D721Med (cell line): ENCODE data around the gene SDK1.
"Not testable (repeated sequence)": the region's sequence is repeated elsewhere in the genome, so short reads cannot be mapped to it uniquely, and the experiment has no call there.

ENCODE experiments used
- DNase-seq: peaks from one replicate; pipeline ENCODE4 v3.0.0; 2011; ENCODE audit warnings: low spot score; ENCODE audit not compliant: insufficient read length
- FAIRE-seq: peaks from 2 replicates; lab custom pipeline; 2011; peaks lifted over from hg19 to GRCh38; lab: Jason Lieb, UNC
- TF ChIP-seq, protein P1 (sequence below): IDR thresholded peaks from 2 replicates; pipeline ENCODE4 v1.5.1; 2012; ENCODE audit warnings: mild to moderate bottlenecking, control low read depth; ENCODE audit not compliant: insufficient read depth; ENCODE audit errors: missing control alignments

Gene SDK1

DNA sequence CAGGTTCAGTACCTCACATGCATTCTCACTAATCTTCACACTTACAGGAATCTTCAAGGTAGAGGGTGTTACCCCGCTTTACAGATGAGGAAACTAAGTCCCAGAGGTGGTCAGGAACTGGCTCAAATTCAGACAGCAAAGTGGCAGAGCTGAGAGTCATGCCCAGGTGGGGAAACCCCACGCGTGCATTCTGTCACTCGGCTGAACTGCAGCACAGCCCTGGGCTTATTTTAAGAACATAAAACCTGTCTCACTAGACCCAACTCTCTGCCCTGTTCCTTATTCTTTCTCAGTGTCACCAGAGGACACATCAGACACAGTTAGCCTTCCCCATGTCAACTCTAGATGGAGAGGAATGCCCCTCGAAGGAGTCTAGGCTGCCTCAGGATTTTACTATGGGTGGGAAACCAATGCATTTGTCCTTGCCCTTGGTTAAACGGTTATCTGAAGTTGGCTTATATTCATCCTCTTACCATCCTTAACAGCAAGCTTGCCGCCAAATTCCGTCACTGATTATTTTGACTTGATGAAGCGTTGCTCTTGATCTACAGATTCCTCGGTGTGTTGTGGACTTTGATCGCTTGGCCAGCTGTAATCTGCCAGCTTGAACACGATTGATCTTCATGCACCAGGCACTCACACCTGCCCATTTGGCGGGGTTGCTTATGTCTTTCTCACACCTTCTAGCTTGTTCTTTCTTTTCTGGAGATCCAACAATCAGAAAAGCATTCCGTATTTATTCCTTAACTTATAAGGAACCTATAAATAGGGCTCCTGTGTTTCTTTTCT lies 627.9 kb downstream of the SDK1 start:
- TF ChIP-seq, protein P1, sequence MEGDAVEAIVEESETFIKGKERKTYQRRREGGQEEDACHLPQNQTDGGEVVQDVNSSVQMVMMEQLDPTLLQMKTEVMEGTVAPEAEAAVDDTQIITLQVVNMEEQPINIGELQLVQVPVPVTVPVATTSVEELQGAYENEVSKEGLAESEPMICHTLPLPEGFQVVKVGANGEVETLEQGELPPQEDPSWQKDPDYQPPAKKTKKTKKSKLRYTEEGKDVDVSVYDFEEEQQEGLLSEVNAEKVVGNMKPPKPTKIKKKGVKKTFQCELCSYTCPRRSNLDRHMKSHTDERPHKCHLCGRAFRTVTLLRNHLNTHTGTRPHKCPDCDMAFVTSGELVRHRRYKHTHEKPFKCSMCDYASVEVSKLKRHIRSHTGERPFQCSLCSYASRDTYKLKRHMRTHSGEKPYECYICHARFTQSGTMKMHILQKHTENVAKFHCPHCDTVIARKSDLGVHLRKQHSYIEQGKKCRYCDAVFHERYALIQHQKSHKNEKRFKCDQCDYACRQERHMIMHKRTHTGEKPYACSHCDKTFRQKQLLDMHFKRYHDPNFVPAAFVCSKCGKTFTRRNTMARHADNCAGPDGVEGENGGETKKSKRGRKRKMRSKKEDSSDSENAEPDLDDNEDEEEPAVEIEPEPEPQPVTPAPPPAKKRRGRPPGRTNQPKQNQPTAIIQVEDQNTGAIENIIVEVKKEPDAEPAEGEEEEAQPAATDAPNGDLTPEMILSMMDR: no peak
- no peak for FAIRE-seq

DNA sequence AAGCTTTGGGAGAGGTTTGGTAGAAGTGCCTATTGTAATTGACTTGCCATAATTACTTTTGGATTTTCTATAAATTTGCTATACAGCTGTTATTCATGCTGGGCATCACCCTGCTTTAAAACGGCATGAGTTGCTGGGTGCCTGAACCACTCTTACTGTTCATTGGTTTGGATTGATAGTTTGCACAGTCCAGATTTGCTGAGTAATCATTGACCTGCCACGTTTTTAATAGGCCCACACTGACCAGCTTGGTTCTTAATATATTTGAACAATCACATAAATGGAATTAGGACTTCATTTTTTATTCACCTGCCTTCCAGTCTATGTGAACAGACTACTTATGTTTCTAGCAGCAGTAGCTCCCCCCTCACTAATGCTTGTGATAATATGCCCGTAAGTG lies 630.8 kb downstream of the SDK1 start:
- TF ChIP-seq, protein P1: no peak
- no peak for FAIRE-seq
- no peak for DNase-seq

More for the DNA sequence above, 627.9 kb downstream of the SDK1 start:
- no peak for DNase-seq

DNA sequence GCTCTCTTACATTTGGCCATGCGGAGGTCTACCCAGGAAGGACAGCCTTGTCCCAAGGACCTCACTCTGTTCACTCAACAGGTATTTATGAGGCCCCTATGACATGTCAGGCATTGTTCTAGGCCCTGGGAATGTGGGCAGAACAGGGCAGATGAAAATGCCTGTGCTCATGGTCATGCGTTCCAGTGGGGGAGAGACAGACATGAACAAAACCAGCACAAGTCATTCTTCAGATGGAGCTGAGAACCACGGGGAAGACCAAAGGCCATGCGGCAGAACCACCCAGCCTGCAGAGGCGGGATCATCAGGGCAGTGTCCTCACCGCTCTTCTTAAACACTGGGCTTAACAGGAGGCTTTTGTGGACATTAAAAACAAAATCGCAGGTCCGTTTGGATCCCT lies 636.1 kb downstream of the SDK1 start:
- DNase-seq (no peak), FAIRE-seq (no peak)
- TF ChIP-seq, protein P1: no peak

DNA sequence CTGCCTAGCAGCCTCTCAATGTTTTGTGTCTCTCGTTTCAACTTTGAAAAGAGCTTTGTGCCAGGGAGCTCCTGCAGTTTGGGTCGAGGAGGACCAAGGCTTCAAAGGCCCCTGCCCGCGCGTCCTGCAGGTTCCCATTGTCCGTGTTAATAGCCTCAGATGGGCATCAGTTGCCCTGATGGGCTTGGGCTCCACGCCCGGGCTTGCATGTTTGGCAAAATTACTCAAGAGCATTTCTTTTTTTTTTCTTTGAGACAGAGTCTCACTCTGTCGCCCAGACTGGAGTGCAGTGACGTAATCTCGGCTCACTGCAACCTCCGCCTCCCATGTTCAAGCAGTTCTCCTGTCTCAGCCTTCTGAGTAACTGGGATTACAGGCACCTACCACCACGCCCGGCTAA lies 636.6 kb downstream of the SDK1 start:
- FAIRE-seq: no peak
- TF ChIP-seq, protein P1: no peak
- no peak for DNase-seq

DNA sequence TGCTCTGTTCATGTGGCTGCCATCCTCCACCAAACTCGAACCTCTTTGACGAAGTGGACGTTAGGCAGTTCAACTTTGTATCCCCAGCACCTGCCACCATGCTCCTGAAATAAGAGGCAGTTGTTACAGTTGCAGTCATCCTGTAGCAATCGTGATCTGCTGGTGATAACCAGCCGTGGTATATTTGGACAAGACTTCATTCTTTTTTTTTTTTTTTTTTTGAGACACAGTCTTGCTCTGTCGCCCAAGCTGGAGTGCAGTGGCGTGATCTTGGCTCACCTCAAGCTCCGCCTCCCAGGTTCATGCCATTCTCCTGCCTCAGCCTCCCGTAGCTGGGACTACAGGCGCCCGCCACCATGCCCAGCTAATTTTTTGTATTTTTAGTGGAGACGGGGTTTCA lies 640.7 kb downstream of the SDK1 start:
- not testable (repeated sequence) for FAIRE-seq, DNase-seq

DNA sequence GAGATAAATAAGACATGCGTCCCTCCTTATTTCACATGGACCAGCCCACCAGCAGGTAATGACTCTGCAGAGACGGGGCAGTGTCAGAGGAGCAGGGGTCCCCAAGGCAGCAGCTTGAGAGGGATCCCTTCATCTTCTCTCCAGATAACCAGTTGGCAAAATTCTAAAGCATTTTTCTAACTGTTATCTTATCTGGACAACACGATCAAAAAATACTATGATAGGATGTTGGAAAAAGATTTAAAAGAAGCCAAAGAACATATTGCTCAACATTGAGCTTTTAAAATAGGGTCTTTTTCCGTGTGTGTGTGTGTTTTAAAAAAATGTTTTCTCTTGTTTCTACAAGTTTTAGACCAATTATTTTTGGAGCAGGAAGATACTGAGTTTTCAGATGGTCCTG lies 641.2 kb downstream of the SDK1 start:
- DNase-seq (no peak), FAIRE-seq (no peak)
- TF ChIP-seq, protein P1: no peak

DNA sequence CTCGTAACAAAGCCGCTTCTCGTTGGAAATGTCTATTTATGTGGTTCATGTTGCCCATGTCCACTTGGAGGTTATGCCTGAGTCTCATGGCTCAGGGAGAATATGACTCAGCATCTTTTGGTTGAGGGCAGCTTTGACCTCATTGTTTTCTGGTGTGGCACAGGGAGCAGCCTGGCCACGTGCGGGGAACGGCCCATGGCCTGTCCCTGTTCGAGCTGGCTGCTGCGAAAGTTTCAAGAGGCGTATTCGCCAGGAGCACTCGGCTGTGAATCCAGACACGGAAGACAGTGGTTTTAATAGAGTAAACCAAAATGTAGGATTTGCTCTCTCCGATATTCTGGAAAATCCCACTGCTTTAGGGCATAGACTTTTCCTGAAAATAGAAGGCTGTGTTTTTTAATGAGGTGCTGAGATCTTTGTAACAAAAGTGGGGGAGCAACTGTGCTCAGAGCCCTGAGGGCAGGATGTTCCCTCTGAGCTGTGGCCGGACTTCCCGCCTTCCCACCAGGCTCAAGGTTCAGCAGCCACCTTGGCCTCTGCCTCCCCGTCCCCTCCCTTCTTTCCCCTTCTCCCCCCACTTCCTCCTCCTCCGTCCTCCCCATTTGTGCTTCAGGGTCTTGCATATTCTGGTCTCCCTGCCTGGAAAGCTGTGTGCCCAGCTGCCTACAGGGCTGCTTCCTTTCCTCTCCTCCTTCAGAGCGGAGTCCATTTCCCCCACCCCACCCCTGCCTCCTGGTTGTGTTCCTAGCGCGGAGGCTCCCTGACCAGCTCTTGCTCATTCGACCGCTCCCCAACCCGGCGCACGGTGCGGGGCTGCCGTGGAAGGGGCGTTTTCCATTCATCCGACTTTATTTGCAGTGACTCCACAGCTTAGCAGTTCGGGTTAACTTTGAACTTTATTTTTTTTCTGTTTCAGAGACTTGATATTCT lies 642.0 kb downstream of the SDK1 start:
- TF ChIP-seq, protein P1: no peak
- FAIRE-seq: no peak
- DNase-seq: no peak
